HG02642 (cell line): ENCODE measurements around the gene PCOLCE2.
"Not testable (repeated sequence)": the region's sequence is repeated elsewhere in the genome, so short reads cannot be mapped to it uniquely, and the experiment has no call there.

ENCODE experiments used
- ATAC-seq: cut with Tn5 transposase; IDR thresholded peaks from one replicate; pipeline ENCODE4 v1.9.1; 2021; ENCODE audit warnings: mild to moderate bottlenecking; ENCODE audit not compliant: unreplicated experiment, poor library complexity

Gene PCOLCE2

DNA sequence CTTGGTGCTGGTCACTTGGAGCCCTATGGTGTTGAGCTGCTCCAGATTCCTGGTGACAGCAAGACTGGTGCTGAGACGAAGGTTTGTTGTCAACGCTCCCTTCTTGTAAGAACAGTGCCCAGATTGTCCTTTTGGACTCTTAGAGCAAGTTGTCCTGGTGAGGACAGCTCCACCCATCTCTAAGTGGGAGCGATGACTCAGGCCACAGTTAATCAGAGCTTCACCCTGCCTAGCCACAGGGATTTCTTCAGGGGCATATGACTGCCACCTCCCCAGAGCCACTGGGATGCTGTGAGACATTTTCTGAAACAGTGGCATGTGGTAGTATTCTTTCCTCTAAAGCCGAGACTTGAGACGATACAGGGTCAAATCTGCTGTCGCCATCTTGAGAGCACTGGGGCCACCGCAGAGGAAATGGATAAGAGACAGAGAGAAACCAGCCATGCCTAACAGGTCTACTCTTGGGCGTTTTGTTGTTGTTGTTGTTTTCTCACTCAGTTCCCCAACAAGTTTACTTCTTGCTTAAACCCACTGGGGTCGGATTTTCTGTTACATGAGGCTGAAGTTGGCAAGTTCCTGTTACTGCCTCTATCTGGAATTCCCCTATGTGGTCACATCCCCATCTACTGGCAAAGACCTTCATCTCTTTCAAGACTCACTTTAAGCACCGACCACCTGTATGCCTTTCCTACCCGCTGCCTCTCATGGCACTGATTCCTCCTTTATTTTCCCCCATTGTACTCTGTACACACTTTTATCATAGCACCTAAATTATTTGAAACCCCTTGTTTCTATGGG is 16.0 kb upstream of the PCOLCE2 start:
- peak; percentile 64 for ATAC-seq

- no peak for ATAC-seq
Measured at GRCh38 chr3:142902356-142902755, 13.5 kb upstream of the PCOLCE2 start.

GRCh38 chr3:142898346-142899213 is 9.7 kb upstream of the PCOLCE2 start:
- no peak for ATAC-seq

GRCh38 chr3:142897807-142898206 is 8.9 kb upstream of the PCOLCE2 start:
- ATAC-seq: no peak

DNA sequence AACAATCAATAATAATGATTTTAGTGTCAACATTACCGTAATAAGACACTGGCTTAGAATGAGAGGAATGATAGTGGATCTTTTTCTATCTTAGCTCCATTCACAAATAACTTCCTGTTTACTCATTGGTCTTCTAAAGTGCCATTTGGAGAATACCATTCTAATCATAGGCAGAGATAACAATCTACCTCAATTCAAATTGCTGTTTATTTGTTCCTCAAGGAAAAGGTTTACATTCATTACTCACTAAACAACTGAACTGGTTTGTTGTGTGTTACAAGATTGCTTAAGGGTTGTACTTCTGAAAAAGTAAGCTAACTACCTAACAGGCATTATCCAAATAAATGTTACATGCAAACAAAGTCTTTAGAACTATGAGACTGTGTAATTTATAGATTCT is 8.1 kb upstream of the PCOLCE2 start:
- no peak for ATAC-seq

DNA sequence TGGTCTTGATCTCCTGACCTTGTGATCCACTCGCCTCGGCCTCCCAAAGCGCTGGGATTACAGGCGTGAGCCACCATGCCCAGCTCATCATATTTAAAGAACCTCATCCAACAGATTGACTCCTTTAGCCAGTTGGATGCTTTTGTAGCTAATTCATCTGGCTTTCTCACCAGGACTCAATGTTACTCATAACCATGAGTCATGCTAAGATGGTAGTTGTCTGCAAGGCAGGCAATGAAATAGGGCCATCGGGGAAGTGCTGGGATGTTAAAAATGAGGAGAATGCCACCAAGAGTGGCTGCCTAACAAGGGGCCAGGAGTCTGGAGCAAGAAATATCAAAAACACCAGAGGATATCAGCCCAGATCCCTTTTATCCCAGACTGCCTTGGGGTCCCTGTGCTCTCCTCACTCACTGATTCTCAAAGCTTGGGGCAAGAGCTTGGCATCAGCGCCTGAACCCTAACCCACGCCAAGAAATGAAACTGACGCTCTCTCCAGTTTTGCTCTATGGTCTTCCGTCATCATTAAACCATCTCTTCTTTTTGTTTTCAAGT is 7.4 kb upstream of the PCOLCE2 start:
- no peak for ATAC-seq

DNA sequence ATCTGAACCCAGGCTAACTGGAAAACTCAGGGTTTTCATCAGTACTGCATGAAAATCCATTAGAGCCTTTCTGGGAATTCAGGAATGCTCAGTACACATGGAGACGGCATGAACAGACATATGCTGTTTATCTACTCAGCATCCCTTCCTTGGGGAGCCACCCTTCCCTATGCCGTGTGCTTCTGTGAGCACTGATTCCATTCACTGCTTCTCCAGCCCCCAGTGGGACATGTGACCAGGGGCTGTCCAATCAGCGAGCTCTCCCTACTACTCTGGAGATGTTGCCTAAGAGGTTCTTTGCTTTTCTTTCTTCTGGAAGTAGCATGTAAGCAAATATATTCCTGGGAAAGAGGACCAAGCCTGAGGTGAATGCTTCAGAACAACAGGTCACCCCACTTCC is 5.6 kb upstream of the PCOLCE2 start:
- ATAC-seq: no peak

DNA sequence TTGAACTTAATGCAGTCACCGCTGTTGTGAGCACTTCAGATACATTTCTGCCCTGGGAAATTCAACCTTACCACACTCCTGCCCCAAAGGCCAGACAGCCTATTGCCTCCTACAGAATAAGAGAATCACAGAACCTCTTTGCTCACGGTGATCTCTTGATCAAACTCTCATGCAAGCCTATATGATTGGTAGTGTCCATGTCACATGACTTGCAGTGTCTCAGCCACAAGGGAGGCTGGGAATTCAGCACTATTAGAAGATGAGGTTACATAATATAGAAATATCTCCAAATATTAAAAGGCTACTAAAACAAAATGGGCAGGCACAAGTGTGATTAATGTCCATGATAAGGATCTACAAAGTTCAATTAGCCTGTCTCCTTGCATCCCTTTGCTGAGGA is 3.8 kb upstream of the PCOLCE2 start:
- no peak for ATAC-seq

- no peak for ATAC-seq
Measured at GRCh38 chr3:142890592-142890991, 1.7 kb upstream of the PCOLCE2 start.

DNA sequence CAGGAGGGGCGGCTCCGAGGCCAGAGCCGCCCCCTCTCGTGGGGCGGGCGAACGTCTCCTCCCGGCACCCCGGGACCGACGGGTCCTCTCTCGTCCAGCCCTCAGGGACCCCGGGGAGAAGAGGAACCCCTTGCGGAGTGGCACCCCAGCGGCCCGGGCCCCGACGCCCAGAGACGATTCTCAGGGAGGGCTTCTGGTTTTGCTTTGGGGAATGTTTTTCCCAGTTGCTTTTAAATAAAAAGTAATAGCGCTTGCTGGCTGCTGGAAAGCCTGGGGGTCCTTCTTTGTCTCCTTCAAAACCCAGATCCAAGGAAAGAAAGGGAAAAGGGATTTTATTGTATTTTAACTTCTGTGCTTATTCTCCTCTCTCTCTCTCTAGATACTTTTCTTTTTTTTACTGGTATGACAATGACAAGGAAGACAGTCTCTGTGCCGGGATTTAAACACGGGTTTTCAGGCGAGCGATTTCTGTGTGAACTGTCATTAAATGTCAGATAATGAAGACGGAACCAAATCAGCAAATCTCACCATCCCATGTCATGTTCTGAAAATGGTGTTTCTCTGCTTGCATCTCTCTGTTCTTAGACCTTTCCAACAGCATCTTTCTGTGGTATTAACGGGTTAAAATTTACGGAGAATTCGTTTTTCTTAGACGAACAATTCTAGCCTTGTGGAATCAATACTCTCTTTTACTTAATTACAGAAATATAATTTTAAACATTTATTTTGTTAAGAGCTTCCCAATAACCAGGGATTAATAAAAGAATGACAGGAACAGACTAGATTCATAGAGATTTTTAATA is 530 bp upstream of the PCOLCE2 start:
- no peak for ATAC-seq

DNA sequence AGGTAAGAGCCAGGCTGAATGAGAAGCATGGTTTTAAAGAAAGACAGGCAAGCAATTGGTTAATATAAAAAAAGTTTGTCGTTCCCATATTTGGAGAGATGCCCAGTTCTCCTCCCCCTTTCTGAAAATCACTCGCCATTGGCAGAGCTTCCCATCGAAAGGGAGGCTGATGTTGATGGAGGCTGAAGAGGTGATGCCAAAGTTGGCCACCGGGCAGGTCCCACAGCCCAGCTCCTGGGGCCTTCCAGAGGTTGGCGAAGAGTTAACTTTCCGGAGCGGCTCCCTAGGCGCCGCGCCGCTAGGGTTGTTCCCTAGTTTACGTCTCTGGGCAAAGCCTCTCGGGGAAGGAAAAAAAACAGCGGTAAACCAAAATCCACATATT is 793 bp downstream of the PCOLCE2 start:
- no peak for ATAC-seq

DNA sequence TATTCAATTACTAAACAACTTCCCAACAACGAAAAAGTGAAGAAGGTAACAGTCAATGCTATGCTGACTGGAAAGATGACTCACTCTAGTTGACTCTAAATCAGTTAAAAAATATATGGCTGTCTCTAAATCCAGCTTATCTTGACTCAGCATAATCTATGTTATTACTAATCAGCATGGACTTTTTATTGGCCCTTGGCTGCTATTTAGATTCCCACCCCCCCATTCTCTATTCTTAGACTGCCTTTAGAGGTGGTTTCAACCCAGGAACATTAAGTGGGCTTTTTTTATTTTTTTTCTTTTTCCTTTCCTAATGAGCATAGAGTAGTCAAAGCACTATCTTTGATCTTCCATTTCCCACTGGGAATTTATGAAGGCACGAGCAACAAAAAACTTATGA is 1.9 kb downstream of the PCOLCE2 start:
- no peak for ATAC-seq

GRCh38 chr3:142886021-142886420 is 2.9 kb downstream of the PCOLCE2 start:
- no peak for ATAC-seq

- ATAC-seq: no peak
Measured at GRCh38 chr3:142884531-142884930, 4.4 kb downstream of the PCOLCE2 start.

DNA sequence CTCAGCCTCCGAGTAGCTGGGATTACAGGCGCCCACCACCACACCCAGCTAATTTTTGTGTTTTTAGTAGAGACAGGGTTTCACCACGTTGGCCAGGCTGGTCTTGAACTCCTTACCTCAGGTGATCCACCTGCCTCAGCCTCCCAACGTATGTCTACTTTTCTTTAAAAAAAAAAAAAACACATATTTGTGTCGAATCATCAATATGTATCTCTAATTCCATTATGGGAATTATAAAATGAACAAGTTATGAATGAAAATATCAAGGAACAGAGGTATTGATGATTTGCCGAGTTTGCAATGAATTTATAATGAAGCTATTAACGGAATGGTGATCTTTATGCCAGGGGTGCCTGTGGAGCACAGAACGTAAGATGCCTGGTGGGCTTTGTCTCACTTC is 5.3 kb downstream of the PCOLCE2 start:
- ATAC-seq: not testable (repeated sequence)

DNA sequence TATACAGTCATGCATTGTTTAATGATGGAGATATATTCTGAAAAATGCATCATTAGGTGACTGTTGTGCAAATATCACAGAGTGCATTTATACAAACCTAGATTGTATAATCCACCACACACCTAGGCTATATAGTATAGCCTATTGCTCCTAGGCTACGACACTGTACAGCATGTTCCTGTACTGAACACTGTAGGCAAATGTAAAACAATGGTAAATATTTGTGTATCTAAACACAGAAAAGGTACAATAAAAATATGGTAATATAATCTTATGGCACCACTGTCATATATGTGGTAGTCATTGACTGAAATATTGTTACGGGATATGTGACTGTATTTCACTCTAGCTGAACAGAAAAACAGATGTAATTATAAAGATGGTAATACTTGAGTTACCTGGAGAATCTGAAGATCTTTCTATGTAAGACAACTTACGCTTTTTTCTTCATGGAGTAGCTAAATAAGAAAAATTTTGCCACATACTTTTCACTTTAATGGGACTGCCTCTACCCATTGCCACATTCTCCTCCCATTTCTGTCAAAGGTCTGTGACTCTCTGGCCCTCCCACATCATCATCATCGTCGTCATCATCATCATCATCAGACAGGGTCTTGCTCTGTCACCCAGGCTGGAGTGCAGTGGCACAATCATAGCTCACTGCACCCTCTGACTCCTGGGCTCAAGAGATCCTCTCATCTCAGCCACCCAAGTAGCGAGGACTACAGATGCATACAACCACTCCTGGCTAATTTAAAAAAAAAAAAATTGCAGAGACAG is 7.2 kb downstream of the PCOLCE2 start:
- ATAC-seq: no peak

DNA sequence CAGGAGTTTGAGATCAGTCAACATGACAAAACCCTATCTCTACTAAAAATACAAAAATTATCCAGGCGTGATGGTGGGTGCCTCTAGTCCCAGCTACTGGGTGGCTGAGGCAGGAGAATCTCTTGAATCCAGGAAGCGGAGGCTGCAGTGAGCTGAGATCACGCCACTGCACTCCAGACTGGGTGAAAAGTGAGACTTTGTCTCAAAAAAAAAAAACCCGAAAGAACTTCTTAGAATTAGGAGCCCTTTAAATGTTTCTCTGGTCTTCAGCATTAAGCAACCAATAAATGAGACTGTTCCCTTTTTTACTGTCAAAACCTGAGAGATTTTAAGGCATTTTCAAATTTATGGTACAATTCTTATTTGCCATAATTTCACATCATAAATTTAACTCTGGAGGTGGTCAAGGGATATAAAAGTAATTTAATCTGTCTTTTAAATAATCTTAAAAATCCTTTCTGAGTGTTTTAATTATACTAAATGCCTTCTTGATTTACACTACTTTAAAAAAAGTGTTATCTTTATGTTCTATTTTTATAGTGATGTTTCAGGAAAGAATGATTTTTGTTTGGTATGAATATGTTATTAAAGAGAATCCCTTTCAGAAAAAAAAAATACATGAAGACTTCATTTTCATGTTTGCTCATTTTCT is 10.1 kb downstream of the PCOLCE2 start:
- no peak for ATAC-seq

DNA sequence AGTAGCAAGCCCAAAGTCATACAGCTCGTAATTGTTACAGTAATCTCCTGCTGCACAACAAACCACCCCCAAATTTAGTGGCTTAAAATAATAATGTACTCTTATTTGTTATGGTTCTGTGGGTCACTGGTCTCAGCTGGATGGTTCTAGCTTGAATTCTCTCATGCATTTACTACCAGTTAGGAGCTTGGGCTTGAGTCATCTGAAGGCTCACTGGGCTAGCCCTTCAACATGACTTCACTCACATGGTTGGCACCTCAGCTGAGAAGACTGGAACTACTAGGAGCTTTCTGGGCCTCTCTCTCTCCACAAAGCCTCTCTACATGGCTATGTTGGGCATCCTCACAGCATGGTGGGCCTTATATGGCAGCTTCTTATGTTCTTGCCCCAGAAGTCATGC is 12.5 kb downstream of the PCOLCE2 start:
- ATAC-seq: no peak

GRCh38 chr3:142875583-142876207 is 13.2 kb downstream of the PCOLCE2 start:
- ATAC-seq: no peak
